ENCODE results near the gene PSTPIP2. TPM values are rescaled to one million over a fixed set of nuclear protein-coding genes. Genes with fewer than 3 reads are reported as not detected.
A peak's percentile ranks its signal among the peaks of the same experiment; 100 is the strongest.

Gene PSTPIP2
- 54.5 and 57.4 TPM in 2 replicates for polyA plus RNA-seq (2013)

GRCh38 chr18:46071653-46072375, at the start of gene PSTPIP2:
Gene PSTPIP2, minus strand, starts transcription at chr18:46072260. Its CDS starts 72 bp downstream, at chr18:46072188.
- peak within 1 kb of the TSS; percentile 62 for H2AFZ ChIP-seq (ENCODE audit: insufficient read depth, low read length, poor library complexity)
- no peak within 1 kb of the TSS for H3K23ac ChIP-seq (ENCODE audit: low read length)
- H4K12ac ChIP-seq (ENCODE audit: low read depth, low read length) = peak within 1 kb of the TSS; percentile 22
- H3K4ac ChIP-seq (ENCODE audit: low read depth, low read length) = peak within 1 kb of the TSS; percentile 85
- H3K14ac ChIP-seq (ENCODE audit: low read length) = peak within 1 kb of the TSS; percentile 54
- peak; percentile 51 to 69 for DNase-seq
- peak within 1 kb of the TSS; percentile 89 for H3K4me3 ChIP-seq (ENCODE audit: low read depth, low read length)
- WGBS (ENCODE audit: extremely low coverage, insufficient coverage, insufficient read length) = no CpG with 5 or more reads among the region's 75 CpGs
- H2BK120ac ChIP-seq (ENCODE audit: insufficient read depth, low read length, poor library complexity) = peak within 1 kb of the TSS; percentile 74
- peak within 1 kb of the TSS; percentile 88 for H3K18ac ChIP-seq (ENCODE audit: low read length)
- H2AK5ac ChIP-seq (ENCODE audit: low read length) = peak within 1 kb of the TSS; percentile 14
- no peaks in the 10 kb centered on the region for H3K27me3 ChIP-seq (ENCODE audit: insufficient read depth, low read length)
- H3K79me2 ChIP-seq (ENCODE audit: control insufficient read depth, insufficient read depth, low read length, poor library complexity) = peaks cover 16% of the 10 kb centered on the region
- peak within 1 kb of the TSS; percentile 30 for H3K27ac ChIP-seq (ENCODE audit: low read depth, low read length)
- H3K9me3 ChIP-seq (ENCODE audit: insufficient read depth, low read depth, low read length) = peaks cover 1% of the 10 kb centered on the region
- H3K79me1 ChIP-seq (ENCODE audit: low read length) = peaks cover 25% of the 10 kb centered on the region
- peak within 1 kb of the TSS; percentile 68 for H4K8ac ChIP-seq (ENCODE audit: low read depth, low read length)
- H2BK5ac ChIP-seq (ENCODE audit: low read depth, low read length, poor library complexity) = peak within 1 kb of the TSS; percentile 73
- peak within 1 kb of the TSS; percentile 32 for H2BK12ac ChIP-seq (ENCODE audit: low read length)
- peak within 1 kb of the TSS; percentile 79 for H3K4me2 ChIP-seq (ENCODE audit: low read length)
- H3K4me1 ChIP-seq (ENCODE audit: control insufficient read depth in 1 of 2, insufficient read depth in 2 of 2, low read length in 2 of 2) = peaks cover 14 to 16% of the 10 kb centered on the region in 2 experiments
- no peaks in the 10 kb centered on the region for H3K36me3 ChIP-seq (ENCODE audit: control insufficient read depth in 1 of 2, insufficient read depth in 2 of 2, low read length in 2 of 2)
- H4K91ac ChIP-seq (ENCODE audit: low read depth, low read length) = peak within 1 kb of the TSS; percentile 76
- peak within 1 kb of the TSS; percentile 83 for H3K9ac ChIP-seq (ENCODE audit: low read length)

- Histone ChIP-seq H4K8ac (ENCODE audit: low read depth, low read length) (no peak overlapping the region), H2BK12ac (ENCODE audit: low read length) (no peak overlapping the region)
- no CpG with 5 or more reads among the region's 1 CpG for WGBS (ENCODE audit: extremely low coverage, insufficient coverage, insufficient read length)
Measured at GRCh38 chr18:46113751-46114150, 41.7 kb upstream of the PSTPIP2 start.

DNA sequence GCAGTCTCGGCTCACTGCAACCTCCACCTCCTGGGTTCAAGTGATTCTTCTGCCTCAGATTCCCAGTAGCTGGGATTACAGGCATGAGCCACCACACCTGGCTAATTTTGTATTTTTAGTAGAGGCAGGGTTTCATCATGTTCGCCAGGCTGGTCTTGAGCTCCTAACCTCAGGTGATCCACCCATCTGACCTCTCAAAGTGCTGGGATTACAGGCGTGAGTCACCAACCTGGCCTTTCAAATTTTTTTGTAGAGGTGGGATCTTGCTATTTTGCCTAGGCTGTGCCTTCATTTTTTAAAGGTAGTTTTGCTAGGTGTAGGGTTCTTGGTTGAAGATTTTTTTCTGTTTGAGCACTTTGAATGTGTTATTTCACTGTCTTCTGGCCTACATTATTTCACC, 38.3 kb upstream of the PSTPIP2 start:
- no peak overlapping the region for H3K4me2 ChIP-seq (ENCODE audit: low read length)
- DNase-seq = peak; percentile 8 to 39

More at GRCh38 chr18:46113751-46114150, 41.7 kb upstream of the PSTPIP2 start:
- Histone ChIP-seq H3K9me3 (ENCODE audit: insufficient read depth, low read depth, low read length) (no peaks in the 10 kb centered on the region), H2AFZ (ENCODE audit: insufficient read depth, low read length, poor library complexity) (no peak overlapping the region), H3K18ac (ENCODE audit: low read length) (no peak overlapping the region), H3K4me3 (ENCODE audit: low read depth, low read length) (no peak overlapping the region), H3K14ac (ENCODE audit: low read length) (no peak overlapping the region), H4K12ac (ENCODE audit: low read depth, low read length) (no peak overlapping the region), H3K4me2 (ENCODE audit: low read length) (no peak overlapping the region), H2BK5ac (ENCODE audit: low read depth, low read length, poor library complexity) (no peak overlapping the region), H3K23ac (ENCODE audit: low read length) (no peak overlapping the region), H3K27ac (ENCODE audit: low read depth, low read length) (no peak overlapping the region), H2BK120ac (ENCODE audit: insufficient read depth, low read length, poor library complexity) (no peak overlapping the region), H2AK5ac (ENCODE audit: low read length) (no peak overlapping the region), H3K27me3 (ENCODE audit: insufficient read depth, low read length) (no peaks in the 10 kb centered on the region), H3K36me3 (ENCODE audit: control insufficient read depth in 1 of 2, insufficient read depth in 2 of 2, low read length in 2 of 2) (peaks cover 8 to 10% of the 10 kb centered on the region in 2 experiments), H3K4me1 (ENCODE audit: control insufficient read depth in 1 of 2, insufficient read depth in 2 of 2, low read length in 2 of 2) (peaks cover 2 to 5% of the 10 kb centered on the region in 2 experiments), H3K79me2 (ENCODE audit: control insufficient read depth, insufficient read depth, low read length, poor library complexity) (no peaks in the 10 kb centered on the region), H3K79me1 (ENCODE audit: low read length) (no peaks in the 10 kb centered on the region), H4K91ac (ENCODE audit: low read depth, low read length) (no peak overlapping the region), H3K9ac (ENCODE audit: low read length) (no peak overlapping the region), H3K4ac (ENCODE audit: low read depth, low read length) (no peak overlapping the region)
- peak in 1 of 2 donors; percentile 39 for DNase-seq

DNA sequence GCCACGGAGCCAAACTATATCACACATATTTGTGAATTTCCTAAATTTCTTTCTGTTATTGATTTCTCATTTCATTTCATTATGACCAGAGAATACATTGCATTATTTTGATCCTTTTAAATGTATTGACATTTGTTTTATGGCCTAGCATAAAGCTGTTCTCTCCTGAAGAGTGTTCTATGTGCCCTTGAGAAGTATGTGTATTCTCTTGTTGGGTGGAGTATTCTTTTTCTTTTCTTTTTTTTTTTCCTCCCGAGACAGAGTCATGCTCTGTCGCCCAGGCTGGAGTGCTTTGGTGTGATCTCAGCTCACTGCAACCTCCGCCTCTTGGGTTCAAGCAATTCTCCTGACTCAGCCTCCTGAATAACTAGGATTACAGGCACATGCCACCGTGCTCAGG, 37.3 kb upstream of the PSTPIP2 start:
- H3K36me3 ChIP-seq (ENCODE audit: control insufficient read depth in 1 of 2, insufficient read depth in 2 of 2, low read length in 2 of 2) = peaks cover 5 to 12% of the 10 kb centered on the region in 2 experiments
- H2AK5ac ChIP-seq (ENCODE audit: low read length) = no peak overlapping the region
- DNase-seq = peak in 1 of 2 donors; percentile 2
- H3K4me1 ChIP-seq (ENCODE audit: control insufficient read depth in 1 of 2, insufficient read depth in 2 of 2, low read length in 2 of 2) = peaks cover 2% of the 10 kb centered on the region in 2 experiments
- H4K91ac ChIP-seq (ENCODE audit: low read depth, low read length) = no peak overlapping the region
- H3K4me2 ChIP-seq (ENCODE audit: low read length) = no peak overlapping the region
- no peak overlapping the region for H2BK120ac ChIP-seq (ENCODE audit: insufficient read depth, low read length, poor library complexity)
- H2AFZ ChIP-seq (ENCODE audit: insufficient read depth, low read length, poor library complexity) = no peak overlapping the region
- H3K23ac ChIP-seq (ENCODE audit: low read length) = no peak overlapping the region
- H4K8ac ChIP-seq (ENCODE audit: low read depth, low read length) = no peak overlapping the region
- H3K9me3 ChIP-seq (ENCODE audit: insufficient read depth, low read depth, low read length) = no peaks in the 10 kb centered on the region
- no peak overlapping the region for H2BK12ac ChIP-seq (ENCODE audit: low read length)
- H3K27me3 ChIP-seq (ENCODE audit: insufficient read depth, low read length) = no peaks in the 10 kb centered on the region
- H4K12ac ChIP-seq (ENCODE audit: low read depth, low read length) = no peak overlapping the region
- H3K4ac ChIP-seq (ENCODE audit: low read depth, low read length) = no peak overlapping the region
- H3K79me2 ChIP-seq (ENCODE audit: control insufficient read depth, insufficient read depth, low read length, poor library complexity) = peaks cover 2% of the 10 kb centered on the region
- H3K4me3 ChIP-seq (ENCODE audit: low read depth, low read length) = no peak overlapping the region
- no peak overlapping the region for H2BK5ac ChIP-seq (ENCODE audit: low read depth, low read length, poor library complexity)
- peaks cover 2% of the 10 kb centered on the region for H3K79me1 ChIP-seq (ENCODE audit: low read length)
- no peak overlapping the region for H3K18ac ChIP-seq (ENCODE audit: low read length)
- H3K14ac ChIP-seq (ENCODE audit: low read length) = no peak overlapping the region
- no CpG with 5 or more reads among the region's 5 CpGs for WGBS (ENCODE audit: extremely low coverage, insufficient coverage, insufficient read length)
- H3K27ac ChIP-seq (ENCODE audit: low read depth, low read length) = no peak overlapping the region
- no peak overlapping the region for H3K9ac ChIP-seq (ENCODE audit: low read length)

More for the DNA sequence above, 38.3 kb upstream of the PSTPIP2 start:
- no peaks in the 10 kb centered on the region for H3K79me1 ChIP-seq (ENCODE audit: low read length)
- no peak overlapping the region for H2BK12ac ChIP-seq (ENCODE audit: low read length)
- no peak overlapping the region for H3K18ac ChIP-seq (ENCODE audit: low read length)
- no peak overlapping the region for H3K9ac ChIP-seq (ENCODE audit: low read length)
- H3K14ac ChIP-seq (ENCODE audit: low read length) = no peak overlapping the region
- peaks cover 8 to 14% of the 10 kb centered on the region in 2 experiments for H3K36me3 ChIP-seq (ENCODE audit: control insufficient read depth in 1 of 2, insufficient read depth in 2 of 2, low read length in 2 of 2)
- no peak overlapping the region for H2BK120ac ChIP-seq (ENCODE audit: insufficient read depth, low read length, poor library complexity)
- no peak overlapping the region for H3K4me3 ChIP-seq (ENCODE audit: low read depth, low read length)
- H3K23ac ChIP-seq (ENCODE audit: low read length) = no peak overlapping the region
- no peak overlapping the region for H3K4ac ChIP-seq (ENCODE audit: low read depth, low read length)
- peaks cover 2 to 5% of the 10 kb centered on the region in 2 experiments for H3K4me1 ChIP-seq (ENCODE audit: control insufficient read depth in 1 of 2, insufficient read depth in 2 of 2, low read length in 2 of 2)
- no CpG with 5 or more reads among the region's 3 CpGs for WGBS (ENCODE audit: extremely low coverage, insufficient coverage, insufficient read length)
- no peak overlapping the region for H2AK5ac ChIP-seq (ENCODE audit: low read length)
- H3K27me3 ChIP-seq (ENCODE audit: insufficient read depth, low read length) = no peaks in the 10 kb centered on the region
- H4K12ac ChIP-seq (ENCODE audit: low read depth, low read length) = no peak overlapping the region
- H3K27ac ChIP-seq (ENCODE audit: low read depth, low read length) = no peak overlapping the region
- H3K79me2 ChIP-seq (ENCODE audit: control insufficient read depth, insufficient read depth, low read length, poor library complexity) = no peaks in the 10 kb centered on the region
- no peaks in the 10 kb centered on the region for H3K9me3 ChIP-seq (ENCODE audit: insufficient read depth, low read depth, low read length)
- H4K91ac ChIP-seq (ENCODE audit: low read depth, low read length) = no peak overlapping the region
- H2AFZ ChIP-seq (ENCODE audit: insufficient read depth, low read length, poor library complexity) = no peak overlapping the region
- H2BK5ac ChIP-seq (ENCODE audit: low read depth, low read length, poor library complexity) = no peak overlapping the region
- no peak overlapping the region for H4K8ac ChIP-seq (ENCODE audit: low read depth, low read length)
